GM19468 (cell line): ENCODE measurements around the gene SLC25A34.

ENCODE experiments used
- ATAC-seq: cut with Tn5 transposase; IDR thresholded peaks from one replicate; pipeline ENCODE4 v1.9.1; 2021; ENCODE audit warnings: mild to moderate bottlenecking, moderate library complexity, moderate number of reproducible peaks; ENCODE audit not compliant: unreplicated experiment; ENCODE audit errors: extremely low read depth

The SLC25A34 gene

DNA sequence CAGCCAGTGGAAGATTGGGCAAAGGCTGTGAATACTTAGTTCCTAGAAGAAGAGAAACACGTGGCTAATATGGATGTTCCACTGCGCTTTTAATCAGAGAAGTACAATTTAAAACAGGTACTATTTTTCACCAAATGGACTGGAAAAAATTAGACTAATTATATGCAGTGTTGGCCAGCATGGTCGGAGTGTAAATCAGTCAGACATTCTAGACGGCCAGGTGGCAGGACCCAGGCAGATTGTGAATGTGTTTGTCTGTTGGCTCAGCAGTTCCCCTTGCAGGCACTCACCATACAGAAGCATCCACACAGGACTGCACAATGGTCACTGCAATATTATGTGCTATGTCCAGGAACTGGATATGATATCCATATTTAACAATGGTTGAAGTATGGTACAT is 23.9 kb upstream of the SLC25A34 start:
- ATAC-seq = no peak

DNA sequence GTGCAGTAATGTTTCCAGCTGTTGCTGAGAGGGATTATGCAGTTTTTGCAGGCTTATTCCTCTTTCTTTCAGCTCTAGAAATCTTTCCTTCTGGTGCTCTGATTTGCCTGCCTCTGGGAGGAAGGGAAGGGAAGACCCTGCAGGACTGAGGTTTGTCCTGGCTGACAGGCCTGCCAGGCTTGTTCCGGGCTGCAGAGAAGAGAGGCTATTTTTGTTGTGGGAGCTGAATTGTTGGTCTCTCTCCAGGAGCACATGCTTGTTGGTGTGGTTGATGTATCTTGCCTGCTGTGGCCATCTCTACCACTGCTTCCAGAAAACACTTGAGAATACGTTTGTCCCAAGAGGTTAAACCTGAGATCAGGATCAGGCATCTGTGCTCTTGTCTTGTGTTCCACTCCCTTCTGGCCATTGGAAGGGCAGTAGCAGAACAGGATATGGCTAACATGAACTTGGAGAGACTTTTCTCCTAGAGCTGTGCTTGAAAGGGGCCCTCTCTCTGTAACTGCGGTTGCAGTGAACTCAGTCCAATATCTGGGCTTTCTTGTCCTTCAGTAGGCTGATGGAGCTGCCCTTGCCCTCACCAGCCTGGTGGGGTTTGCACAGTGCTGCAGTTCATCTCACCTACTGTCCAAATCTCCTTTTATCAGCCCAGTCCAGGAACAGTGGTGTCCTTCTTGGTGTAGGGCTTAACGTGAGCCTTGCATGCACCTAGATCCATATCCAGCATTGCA is 21.5 kb upstream of the SLC25A34 start:
- ATAC-seq = no peak

DNA sequence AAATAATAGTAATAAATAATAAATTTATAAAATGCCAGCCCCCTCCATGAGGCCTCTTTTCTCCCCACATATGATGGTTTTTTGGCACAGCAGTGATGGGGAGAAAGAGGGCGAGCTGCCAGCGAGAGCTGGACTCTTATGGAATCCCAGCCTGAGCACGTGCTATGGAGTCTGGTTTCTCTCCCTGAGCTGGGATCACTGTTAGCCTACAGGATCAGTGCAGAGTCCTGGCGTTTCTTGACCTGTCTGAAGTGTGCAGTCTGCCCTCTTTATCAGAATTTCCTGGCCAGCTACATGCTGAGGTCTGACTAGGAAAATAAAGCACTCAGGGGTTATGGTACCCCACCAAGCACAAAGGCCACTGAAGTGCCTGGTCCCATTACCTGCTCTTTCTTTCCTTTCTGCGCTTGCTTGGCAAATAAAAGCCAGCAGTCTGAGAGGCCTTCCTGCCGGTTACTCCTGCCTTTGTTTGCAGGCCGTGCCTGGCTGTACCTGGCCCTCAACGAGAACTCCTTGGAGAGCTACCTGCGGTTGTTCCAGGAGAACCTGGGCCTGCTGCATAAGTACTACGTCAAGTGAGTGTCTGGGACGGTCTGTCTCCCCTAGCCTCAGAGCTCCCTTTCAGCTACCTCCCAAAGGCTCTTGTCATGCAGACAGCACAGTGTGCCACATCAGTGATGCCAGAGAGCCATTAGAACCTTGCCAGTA is 18.5 kb upstream of the SLC25A34 start:
- no peak for ATAC-seq

DNA sequence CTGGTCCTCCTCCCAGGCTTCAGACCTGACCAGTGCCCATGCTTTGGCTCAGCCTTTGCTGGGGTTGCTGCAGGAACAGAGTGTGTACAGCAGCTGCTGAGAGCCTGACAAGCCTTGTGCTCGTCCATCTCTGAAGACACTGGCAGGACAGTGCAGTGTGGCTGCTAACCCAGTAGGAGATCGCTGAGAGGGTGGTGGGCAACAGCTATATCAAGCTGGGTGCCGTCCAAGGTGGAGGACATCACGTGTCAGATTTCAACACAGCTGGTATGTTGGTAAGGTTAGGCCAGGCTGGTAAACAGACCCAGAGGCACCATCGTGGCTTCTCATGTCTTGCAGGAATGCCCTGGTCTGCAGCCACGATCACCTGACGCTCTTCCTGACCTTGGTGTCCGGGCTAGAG is 17.9 kb upstream of the SLC25A34 start:
- ATAC-seq = no peak

DNA sequence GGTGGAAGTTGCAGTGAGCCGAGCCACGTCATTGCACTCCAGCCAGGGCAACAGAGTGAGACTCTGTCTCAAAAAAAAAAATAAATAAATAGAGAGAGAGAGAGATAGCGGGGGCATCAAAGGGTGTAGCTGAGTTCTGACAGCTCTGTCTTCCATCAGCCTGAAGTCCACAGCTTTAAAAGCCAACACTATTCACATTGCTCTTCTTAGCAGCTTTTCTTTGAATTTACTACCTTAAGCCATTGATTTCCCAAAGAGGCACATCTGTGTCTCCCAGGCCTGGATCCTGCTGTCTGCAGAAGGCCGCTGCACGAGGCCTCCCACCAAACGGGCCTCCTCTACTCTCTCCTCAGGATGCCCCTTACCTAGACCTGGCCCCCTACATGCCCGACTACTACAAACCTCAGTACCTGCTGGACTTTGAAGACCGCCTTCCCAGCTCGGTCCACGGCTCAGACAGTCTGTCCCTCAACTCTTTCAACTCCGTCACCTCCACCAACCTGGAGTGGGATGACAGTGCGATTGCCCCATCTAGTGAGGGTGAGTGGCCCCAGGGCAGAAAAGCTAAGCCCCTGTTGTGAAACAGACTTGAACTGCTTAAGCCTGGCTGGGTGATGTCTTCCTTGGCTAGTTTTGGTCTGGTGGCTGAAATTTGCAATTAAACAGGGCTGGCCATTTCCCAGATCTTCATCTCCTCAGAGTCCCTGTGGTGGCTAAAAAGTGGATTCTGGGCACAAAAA is 16.5 kb upstream of the SLC25A34 start:
- ATAC-seq = no peak

DNA sequence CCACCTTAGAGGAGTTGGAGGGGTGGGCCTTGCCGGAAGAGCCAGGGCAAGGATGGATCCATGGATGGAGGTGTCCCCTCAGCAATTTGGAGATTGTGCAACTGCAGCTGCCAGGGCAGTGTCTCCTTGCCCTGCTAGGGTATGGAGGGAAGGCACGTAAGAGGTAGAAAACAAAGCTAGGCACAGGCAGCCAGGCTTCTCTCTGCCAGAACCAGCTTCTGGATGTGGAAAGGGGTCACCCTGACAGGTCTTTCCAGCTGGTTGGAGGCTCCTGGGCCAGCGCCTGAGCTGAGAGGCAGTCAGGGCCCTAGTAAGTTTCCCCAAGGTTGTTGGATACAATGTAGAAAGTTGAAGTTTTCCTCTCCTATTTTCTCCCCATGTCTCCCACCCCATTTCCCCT is 15.2 kb upstream of the SLC25A34 start:
- ATAC-seq = no peak

DNA sequence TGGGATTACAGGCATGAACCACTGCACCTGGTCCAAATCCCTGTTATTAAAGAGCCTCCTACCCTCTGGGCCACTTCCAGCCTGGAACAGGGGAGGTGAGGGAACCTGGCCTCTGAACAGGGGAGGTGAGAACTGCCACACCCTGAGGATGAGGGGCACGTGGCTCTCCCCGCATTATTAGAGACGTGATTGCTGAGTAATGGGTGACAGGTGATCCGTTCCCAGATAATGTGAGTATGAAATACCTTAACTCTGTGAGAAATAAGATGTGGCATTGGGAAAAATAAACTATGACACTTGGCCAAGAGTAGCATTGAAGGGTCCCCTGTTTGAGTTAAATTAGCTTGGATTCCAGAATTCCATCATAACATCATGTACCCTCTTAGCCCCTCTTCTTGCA is 13.6 kb upstream of the SLC25A34 start:
- ATAC-seq = no peak

DNA sequence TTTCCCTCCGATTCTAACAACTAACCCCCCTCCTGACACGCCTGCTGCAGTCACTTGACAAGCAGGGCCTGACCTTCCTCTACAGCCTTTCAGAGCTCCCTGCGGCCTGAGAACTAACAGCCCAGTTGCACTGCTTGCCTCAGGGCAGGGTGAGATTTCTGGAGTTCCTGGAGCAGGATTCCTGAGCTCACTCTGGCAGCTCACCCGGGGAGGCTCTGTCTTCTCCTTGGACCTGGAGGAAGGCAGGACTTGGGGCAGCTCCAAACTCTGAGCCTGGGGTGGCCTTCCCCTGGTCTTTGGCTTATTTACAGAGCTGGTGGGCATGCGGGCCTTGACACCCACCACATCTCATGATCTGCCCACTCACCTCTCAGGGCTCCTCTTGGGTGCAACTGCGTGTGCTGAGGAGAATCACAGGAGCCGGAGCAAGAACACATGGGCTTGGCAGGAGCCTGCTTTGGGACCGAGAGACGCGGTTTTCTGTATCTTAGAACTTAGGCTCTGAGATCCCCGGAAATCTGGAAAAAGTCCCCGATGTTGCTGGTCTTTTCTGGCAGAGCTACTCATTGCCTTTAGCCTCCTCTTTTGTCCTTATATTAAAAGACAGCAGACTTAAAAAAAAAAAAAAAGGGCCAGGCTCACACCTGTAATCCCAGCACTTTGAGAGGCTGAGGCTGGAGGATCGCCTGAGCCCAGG is 13.1 kb upstream of the SLC25A34 start:
- no peak for ATAC-seq

DNA sequence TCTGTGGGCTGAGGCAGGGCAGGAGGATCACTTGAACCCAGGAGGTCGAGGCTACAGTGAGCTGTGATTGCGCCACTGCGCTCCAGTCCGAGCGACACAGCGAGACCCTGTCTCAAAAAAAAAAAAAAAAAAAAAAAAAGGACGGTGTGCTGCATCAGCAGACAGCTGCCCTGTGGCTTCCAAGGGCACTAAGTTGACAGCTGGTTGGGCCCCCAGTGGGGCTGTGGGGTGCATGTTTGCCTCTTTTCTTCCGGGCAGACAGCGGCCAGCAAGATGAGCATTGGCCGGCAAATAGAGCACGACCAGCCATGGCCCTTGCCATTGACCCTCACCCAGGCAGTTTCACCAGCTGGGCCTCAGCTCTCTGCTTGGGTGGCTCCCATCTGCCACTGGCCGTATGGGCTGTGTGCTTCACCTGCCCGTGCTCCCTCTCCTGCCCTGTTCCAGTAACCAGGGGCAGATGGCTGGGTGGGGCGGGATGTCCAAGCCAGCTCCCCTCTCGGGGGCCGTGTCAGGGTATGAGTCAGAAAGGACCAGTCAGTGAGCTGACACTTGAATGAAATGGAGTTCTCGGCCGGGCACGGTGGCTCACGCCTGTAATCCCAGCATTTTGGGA is 12.3 kb upstream of the SLC25A34 start:
- no peak for ATAC-seq

DNA sequence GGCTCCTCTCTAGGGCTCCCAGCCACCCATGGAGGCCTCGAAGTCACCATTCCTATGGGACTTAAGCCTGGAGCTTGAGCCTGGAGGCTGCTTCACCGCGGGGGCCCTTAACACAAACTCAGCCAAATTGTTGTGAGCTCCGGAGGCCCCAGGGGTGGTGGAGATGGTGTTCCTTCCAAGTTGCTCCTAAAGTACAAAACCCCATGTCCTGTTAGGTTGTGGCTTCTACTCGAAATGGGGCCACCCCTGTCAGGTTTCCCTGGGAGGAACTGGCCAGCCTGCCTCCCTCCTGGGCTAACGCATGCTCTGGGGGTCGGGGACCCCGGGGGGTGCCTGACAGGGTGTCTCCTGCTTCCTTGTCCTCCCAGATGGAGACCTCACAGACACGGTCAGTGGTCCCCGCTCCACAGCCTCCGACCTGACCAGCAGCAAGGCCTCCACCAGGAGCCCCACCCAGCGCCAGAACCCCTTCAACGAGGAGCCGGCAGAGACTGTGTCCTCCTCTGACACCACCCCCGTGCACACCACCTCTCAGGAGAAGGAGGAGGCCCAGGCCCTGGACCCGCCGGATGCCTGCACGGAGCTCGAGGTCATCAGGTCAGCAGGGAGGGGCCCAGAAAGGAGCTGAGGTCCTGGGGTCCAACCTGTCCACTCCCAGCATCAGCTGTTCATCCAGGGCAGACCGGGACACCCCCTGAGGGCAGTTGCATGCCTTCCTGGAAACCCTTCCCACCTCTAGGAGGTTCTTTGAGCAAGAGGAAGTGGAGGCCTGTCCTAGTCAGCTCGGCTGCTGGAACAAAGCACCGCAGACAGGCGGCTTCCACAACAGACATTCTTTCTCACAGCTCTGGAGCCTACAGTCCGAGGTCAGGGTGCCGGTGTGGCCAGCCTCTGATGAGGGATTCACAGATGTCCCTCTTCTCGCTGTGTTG is 10.8 kb upstream of the SLC25A34 start:
- no peak for ATAC-seq

DNA sequence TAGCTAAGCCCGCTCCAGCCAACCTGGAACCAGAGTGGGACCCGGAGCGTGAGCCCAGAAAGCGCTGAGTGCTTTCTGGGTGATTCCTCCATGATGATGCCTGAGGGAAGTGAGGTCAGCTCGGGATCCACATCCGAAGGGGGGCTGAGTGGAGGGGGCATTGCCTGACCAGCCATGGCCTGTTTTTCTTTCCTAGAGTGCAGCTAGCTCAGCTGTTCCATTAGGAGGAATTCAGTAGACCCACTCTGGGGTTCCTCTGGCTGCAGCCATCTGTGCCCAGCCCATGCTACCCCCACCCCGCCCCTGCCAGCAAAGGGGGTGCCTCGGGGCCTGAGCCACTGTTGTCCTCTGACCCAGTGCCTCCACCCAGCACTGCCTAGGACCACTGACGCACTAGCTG is 9.6 kb upstream of the SLC25A34 start:
- ATAC-seq = no peak

DNA sequence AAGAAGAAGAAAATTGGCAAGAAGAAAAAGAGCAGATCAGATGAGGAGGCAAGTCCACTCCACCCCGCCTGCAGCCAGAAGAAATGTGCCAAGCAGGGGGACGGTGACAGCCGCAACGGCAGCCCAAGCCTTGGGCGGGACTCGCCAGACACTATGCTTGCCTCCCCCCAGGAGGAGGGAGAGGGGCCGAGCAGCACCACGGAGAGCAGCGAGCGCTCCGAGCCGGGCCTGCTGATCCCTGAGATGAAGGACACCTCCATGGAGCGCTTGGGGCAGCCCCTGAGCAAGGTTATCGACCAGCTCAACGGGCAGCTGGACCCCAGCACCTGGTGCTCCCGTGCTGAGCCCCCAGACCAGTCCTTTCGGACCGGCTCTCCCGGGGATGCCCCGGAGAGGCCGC is 9.0 kb upstream of the SLC25A34 start:
- ATAC-seq = no peak

DNA sequence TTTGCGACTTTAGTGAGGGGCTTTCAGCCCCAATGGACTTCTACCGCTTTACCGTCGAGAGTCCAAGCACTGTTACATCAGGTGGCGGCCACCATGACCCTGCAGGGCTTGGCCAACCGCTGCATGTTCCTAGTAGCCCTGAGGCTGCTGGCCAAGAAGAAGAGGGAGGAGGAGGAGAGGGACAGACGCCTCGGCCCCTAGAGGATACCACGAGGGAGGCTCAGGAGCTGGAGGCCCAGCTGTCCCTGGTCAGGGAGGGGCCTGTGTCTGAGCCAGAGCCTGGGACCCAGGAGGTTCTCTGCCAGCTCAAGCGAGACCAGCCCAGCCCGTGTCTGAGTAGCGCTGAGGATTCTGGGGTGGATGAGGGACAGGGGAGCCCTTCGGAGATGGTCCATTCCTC is 8.6 kb upstream of the SLC25A34 start:
- no peak for ATAC-seq

DNA sequence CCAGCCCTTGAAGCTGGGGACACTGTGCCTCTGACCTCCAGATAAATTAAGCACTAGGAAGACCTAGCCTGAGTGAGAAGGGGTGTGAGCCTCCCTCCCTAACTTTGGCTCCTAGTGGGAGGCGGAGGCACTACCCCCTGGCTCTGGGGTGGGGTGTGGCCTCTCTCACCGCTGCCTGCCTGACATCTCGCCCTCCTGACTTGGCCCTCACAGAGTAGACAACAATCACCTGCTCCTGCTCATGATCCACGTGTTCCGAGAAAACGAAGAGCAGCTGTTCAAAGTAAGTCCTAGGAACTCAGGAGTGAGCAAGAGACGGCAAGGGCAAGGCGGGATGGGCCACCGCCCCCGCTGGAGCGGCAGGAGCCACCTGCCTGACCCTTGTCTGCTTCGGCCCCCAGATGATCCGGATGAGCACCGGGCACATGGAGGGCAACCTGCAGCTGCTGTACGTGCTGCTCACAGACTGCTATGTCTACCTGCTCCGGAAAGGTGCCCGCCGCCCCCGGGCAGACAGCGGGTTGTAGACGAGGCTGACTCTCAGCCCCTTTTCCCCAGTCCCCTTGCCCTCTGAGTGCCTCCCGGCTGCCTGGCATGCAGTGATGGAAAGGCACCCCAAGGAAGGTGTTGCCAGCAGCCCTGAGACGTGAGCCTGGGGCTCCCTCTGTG is 8.1 kb upstream of the SLC25A34 start:
- no peak for ATAC-seq

DNA sequence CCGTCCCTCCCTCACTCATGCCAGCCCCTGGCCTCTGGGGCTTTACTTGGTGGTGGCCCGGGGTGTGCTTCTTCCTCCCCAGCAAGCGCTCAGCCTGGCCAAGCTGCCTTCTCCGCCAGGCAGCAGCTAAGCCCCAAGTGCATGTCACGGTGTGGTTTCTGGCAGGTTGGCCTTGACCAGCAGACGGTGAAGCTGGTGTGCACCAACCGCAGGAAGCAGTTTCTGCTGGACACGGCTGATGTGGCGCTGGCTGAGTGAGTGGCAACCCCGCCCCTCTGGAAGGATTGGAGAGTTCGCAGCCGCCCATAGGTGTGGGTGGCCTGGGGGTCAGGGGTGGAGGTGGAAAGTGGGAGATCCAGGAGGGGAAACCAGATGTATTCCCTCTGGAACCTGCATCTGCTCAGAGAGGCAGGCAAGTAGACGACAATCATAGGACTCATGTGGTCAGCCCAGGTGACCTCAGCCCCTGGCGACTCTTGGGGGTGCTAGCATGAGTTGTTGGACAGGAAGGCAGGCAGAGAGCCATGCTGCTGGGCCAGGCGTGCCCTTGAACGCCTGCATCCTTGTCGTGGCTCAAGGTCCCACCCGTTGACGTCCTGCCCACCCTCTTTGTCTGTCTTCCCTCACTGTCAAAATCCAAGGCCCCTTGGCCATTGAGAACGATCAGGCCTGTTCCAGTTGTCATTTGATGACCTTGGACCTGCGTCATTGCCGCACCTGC is 7.0 kb upstream of the SLC25A34 start:
- no peak for ATAC-seq

DNA sequence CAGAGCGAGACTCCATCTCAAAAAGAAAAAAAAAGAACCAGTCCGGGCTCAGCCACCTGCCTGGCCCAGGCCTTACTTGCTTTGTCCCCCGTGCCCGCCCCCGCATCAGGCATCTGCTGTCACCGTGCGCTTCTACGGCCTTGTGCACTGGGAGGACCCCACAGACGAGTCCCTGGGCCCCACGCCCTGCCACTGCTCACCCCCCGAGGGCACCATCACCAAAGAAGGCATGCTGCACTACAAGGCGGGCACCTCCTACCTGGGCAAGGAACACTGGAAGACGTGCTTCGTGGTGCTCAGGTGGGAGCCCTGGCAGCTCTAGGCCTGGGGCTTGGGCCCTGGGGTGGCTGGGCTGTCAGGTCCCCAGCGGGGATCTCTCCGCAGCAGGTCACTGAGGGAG is 5.6 kb upstream of the SLC25A34 start:
- ATAC-seq = no peak

DNA sequence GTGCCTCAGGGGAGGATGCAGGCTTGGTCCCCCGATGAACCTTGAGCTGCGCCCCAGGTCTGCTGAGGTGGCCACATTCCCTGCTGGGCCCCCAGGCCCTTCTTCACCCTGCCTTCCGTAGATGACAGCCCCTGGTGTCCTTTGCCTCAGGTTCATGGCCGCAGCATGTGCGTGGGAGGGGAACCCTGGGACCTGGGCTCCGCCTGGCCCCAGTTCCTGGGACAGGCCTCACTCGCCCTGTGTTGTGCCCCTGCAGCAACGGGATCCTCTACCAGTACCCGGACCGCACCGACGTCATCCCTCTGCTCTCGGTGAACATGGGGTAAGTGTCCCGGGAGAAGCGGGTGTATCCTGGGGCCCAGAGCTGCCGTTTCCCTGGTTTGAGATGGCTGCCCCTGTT is 5.1 kb upstream of the SLC25A34 start:
- ATAC-seq = no peak
